Uterus (tissue), 2 donors: ENCODE measurements around the gene S100P.

Experiments
- POLR2A ChIP-seq, 2 donors: fragments of 450-650 bp; IDR thresholded peaks; one replicate each; pipeline ENCODE4 v1.6.1; 2016; ENCODE audit warnings: antibody characterized with exemption in 2 of 2, mild to moderate bottlenecking in 1 of 2, moderate library complexity in 1 of 2
- TF ChIP-seq, protein P1 (sequence below), 4 experiments: fragments of 200-600 bp in 2 of 4; fragments of 450-650 bp in 2 of 4; sonication (generic) in 2 of 4; IDR thresholded peaks; one replicate each; pipeline ENCODE4 v1.5.1; 2016 to 2019; ENCODE audit warnings: antibody characterized with exemption in 4 of 4, mild to moderate bottlenecking in 2 of 4, moderate library complexity in 1 of 4

DNA sequence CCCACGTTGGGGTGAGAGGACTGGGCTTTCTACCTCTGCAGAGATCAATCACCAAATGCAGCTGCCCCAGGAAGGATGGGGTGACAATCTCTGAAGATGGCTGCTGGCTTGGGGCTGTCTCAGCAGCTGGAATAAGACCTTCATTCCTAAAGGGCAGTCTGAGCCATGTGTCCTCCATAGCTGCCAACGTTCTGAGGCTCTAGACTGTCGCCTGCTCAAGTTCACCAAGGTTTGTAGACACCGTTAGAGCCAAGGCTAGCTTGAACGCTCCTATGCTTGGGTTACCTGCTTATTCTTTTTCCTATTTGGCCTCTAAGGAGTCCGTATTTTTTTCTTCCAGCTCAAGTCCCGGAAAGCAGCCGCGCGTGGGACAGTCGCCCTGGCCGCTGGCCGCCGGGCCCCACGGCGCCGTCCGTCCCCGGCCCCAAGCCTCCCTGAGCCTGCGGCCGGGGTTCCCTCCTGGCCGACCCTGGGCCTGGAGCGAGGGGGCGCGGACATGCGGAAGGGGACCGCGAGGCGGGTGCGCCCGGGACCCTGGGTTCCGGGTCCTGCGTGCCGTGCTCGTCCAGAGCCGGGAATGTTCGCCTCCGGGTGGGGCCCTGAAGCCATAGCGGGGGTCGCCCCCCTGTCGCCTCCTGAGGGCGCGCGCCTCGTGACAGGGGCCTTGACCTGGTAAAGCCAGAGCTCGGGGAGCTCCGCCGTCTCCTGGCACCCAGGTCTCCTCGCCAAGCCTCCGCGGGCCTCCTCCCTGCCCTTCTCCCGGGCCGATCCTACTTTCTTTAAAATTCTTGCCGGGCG is 29.9 kb upstream of the S100P start:
- TF ChIP-seq, protein P1, sequence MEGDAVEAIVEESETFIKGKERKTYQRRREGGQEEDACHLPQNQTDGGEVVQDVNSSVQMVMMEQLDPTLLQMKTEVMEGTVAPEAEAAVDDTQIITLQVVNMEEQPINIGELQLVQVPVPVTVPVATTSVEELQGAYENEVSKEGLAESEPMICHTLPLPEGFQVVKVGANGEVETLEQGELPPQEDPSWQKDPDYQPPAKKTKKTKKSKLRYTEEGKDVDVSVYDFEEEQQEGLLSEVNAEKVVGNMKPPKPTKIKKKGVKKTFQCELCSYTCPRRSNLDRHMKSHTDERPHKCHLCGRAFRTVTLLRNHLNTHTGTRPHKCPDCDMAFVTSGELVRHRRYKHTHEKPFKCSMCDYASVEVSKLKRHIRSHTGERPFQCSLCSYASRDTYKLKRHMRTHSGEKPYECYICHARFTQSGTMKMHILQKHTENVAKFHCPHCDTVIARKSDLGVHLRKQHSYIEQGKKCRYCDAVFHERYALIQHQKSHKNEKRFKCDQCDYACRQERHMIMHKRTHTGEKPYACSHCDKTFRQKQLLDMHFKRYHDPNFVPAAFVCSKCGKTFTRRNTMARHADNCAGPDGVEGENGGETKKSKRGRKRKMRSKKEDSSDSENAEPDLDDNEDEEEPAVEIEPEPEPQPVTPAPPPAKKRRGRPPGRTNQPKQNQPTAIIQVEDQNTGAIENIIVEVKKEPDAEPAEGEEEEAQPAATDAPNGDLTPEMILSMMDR (IDR thresholded peaks at IDR 0.05), result no peak
- TF ChIP-seq POLR2A (IDR thresholded peaks at IDR 0.05), result no peak
